OCI-LY1 (cell line): ENCODE data around the gene TRIM29.

Source experiments
- H2AFZ ChIP-seq: fragments of 200-600 bp; sonication (generic), shearing (Covaris generic); 2 replicates; pipeline ENCODE4 v1.6.0; 2014; ENCODE audit warnings: antibody characterized with exemption, mild to moderate bottlenecking, low read length
- H3F3A ChIP-seq: fragments of 200-600 bp; sonication (generic), shearing (Covaris generic); 2 replicates; pipeline ENCODE4 v1.6.0; 2014; ENCODE audit warnings: mild to moderate bottlenecking, antibody characterized with exemption, low read length, moderate library complexity; ENCODE audit not compliant: insufficient read depth
- H3K27ac ChIP-seq: fragments of 200-600 bp; sonication (generic); 2 replicates; pipeline ENCODE4 v1.5.1; 2014; ENCODE audit warnings: low read length, mixed run types, mild to moderate bottlenecking, low read depth; ENCODE audit not compliant: poor library complexity, severe bottlenecking
- H3K27me3 ChIP-seq: fragments of 200-600 bp; sonication (generic); 2 replicates; pipeline ENCODE4 v1.6.0; 2014; ENCODE audit warnings: antibody characterized with exemption, mild to moderate bottlenecking, low read length, moderate library complexity; ENCODE audit not compliant: insufficient read depth
- H3K36me3 ChIP-seq: fragments of 200-600 bp; sonication (generic); 2 replicates; pipeline ENCODE4 v1.6.1; 2014; ENCODE audit warnings: mild to moderate bottlenecking, antibody characterized with exemption, low read length, moderate library complexity, mixed read lengths; ENCODE audit not compliant: insufficient read depth
- H3K4me1 ChIP-seq: fragments of 200-600 bp; sonication (generic); 2 replicates; pipeline ENCODE4 v1.5.1; 2014; ENCODE audit warnings: mild to moderate bottlenecking, low read length, moderate library complexity; ENCODE audit not compliant: insufficient read depth, severe bottlenecking
- H3K4me2 ChIP-seq: fragments of 200-600 bp; sonication (generic), shearing (Covaris generic); 2 replicates; pipeline ENCODE4 v1.6.1; 2014; ENCODE audit warnings: low read length
- H3K4me3 ChIP-seq: fragments of 200-600 bp; sonication (generic); 2 replicates; pipeline ENCODE4 v1.5.1; 2014; ENCODE audit warnings: low read length, low read depth, mild to moderate bottlenecking, mixed read lengths; ENCODE audit not compliant: poor library complexity, severe bottlenecking
- H3K79me2 ChIP-seq: fragments of 200-600 bp; shearing (Covaris generic); 2 replicates; pipeline ENCODE4 v1.6.1; 2016; ENCODE audit warnings: mixed run types, low read length, mixed read lengths; ENCODE audit not compliant: insufficient read depth
- H3K9ac ChIP-seq: fragments of 200-600 bp; sonication (generic), shearing (Covaris generic); 2 replicates; pipeline ENCODE4 v1.6.1; 2014; ENCODE audit warnings: mild to moderate bottlenecking, low read length, mixed read lengths
- H3K9me2 ChIP-seq: fragments of 200-600 bp; sonication (generic), shearing (Covaris generic); 2 replicates; pipeline ENCODE4 v1.6.1; 2014; ENCODE audit warnings: low read depth, mild to moderate bottlenecking, low read length, mixed read lengths
- H3K9me3 ChIP-seq: fragments of 200-600 bp; shearing (Covaris generic); 2 replicates; pipeline ENCODE4 v1.6.1; 2014; ENCODE audit warnings: low read length, mixed read lengths
- H4K20me1 ChIP-seq: fragments of 200-600 bp; sonication (generic), shearing (Covaris generic); 2 replicates; pipeline ENCODE4 v1.6.0; 2016; ENCODE audit warnings: mild to moderate bottlenecking, low read length; ENCODE audit not compliant: insufficient read depth
- EZH2 ChIP-seq: fragments of 200-600 bp; sonication (generic), shearing (Covaris generic); IDR thresholded peaks from 2 replicates; pipeline ENCODE4 v1.8.0; 2017; ENCODE audit warnings: borderline replicate concordance, mixed run types, mild to moderate bottlenecking, antibody characterized with exemption, low read length, moderate library complexity, mixed read lengths
- TF ChIP-seq, protein P1 (sequence below): fragments of 200-600 bp; sonication (generic), shearing (Covaris generic); IDR thresholded peaks from 2 replicates; pipeline ENCODE4 v1.5.1; 2017; ENCODE audit warnings: mild to moderate bottlenecking, antibody characterized with exemption, low read length, moderate library complexity, mixed read lengths

The TRIM29 gene

GRCh38 chr11:120064341-120064740 is 73.6 kb downstream of the TRIM29 start:
- no peaks in the 10 kb centered on the region for H3K27me3 ChIP-seq
- H3K4me3 ChIP-seq, result no peak overlapping the region
- H3F3A ChIP-seq, result no peaks in the 10 kb centered on the region
- H3K79me2 ChIP-seq, result no peaks in the 10 kb centered on the region
- no peaks in the 10 kb centered on the region for H3K36me3 ChIP-seq
- H3K4me1 ChIP-seq, result no peaks in the 10 kb centered on the region
- no peak overlapping the region for H3K4me2 ChIP-seq
- H3K9ac ChIP-seq, result no peak overlapping the region
- H3K9me2 ChIP-seq, result no peaks in the 10 kb centered on the region
- H2AFZ ChIP-seq, result no peak overlapping the region
- H3K9me3 ChIP-seq, result no peaks in the 10 kb centered on the region
- no peak overlapping the region for H3K27ac ChIP-seq
- H4K20me1 ChIP-seq, result no peaks in the 10 kb centered on the region
- TF ChIP-seq, protein P1, sequence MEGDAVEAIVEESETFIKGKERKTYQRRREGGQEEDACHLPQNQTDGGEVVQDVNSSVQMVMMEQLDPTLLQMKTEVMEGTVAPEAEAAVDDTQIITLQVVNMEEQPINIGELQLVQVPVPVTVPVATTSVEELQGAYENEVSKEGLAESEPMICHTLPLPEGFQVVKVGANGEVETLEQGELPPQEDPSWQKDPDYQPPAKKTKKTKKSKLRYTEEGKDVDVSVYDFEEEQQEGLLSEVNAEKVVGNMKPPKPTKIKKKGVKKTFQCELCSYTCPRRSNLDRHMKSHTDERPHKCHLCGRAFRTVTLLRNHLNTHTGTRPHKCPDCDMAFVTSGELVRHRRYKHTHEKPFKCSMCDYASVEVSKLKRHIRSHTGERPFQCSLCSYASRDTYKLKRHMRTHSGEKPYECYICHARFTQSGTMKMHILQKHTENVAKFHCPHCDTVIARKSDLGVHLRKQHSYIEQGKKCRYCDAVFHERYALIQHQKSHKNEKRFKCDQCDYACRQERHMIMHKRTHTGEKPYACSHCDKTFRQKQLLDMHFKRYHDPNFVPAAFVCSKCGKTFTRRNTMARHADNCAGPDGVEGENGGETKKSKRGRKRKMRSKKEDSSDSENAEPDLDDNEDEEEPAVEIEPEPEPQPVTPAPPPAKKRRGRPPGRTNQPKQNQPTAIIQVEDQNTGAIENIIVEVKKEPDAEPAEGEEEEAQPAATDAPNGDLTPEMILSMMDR, result no peak
- TF ChIP-seq EZH2, result no peak

- Histone ChIP-seq H3K4me2 (no peak overlapping the region), H3K4me1 (no peaks in the 10 kb centered on the region), H3K4me3 (no peak overlapping the region), H3K27me3 (no peaks in the 10 kb centered on the region), H3F3A (no peaks in the 10 kb centered on the region), H3K79me2 (no peaks in the 10 kb centered on the region), H3K9ac (no peak overlapping the region), H3K9me2 (no peaks in the 10 kb centered on the region), H3K36me3 (no peaks in the 10 kb centered on the region), H3K9me3 (no peaks in the 10 kb centered on the region), H4K20me1 (no peaks in the 10 kb centered on the region), H2AFZ (no peak overlapping the region), H3K27ac (no peak overlapping the region)
- TF ChIP-seq, protein P1, result no peak
- no peak for TF ChIP-seq EZH2
Measured at GRCh38 chr11:120063686-120064340, 74.1 kb downstream of the TRIM29 start.

- Histone ChIP-seq H3K9me3 (no peaks in the 10 kb centered on the region), H3K4me1 (no peaks in the 10 kb centered on the region), H3K27me3 (no peaks in the 10 kb centered on the region), H3K9ac (no peak overlapping the region), H3K36me3 (no peaks in the 10 kb centered on the region), H3K27ac (no peak overlapping the region), H3F3A (no peaks in the 10 kb centered on the region), H3K9me2 (no peaks in the 10 kb centered on the region), H2AFZ (no peak overlapping the region), H3K4me2 (no peak overlapping the region), H3K4me3 (no peak overlapping the region), H4K20me1 (no peaks in the 10 kb centered on the region), H3K79me2 (no peaks in the 10 kb centered on the region)
- no peak for TF ChIP-seq EZH2
- TF ChIP-seq, protein P1, result no peak
Measured at GRCh38 chr11:120062561-120062930, 75.4 kb downstream of the TRIM29 start.
